ENCODE results near the gene PHLDB1.

Gene PHLDB1

GRCh38 chr11:118638726-118639125 lies 31.3 kb downstream of the PHLDB1 start:
- DNase-seq (ENCODE audit: low read depth in 2 of 2, low spot score in 1 of 2) = no peak

DNA sequence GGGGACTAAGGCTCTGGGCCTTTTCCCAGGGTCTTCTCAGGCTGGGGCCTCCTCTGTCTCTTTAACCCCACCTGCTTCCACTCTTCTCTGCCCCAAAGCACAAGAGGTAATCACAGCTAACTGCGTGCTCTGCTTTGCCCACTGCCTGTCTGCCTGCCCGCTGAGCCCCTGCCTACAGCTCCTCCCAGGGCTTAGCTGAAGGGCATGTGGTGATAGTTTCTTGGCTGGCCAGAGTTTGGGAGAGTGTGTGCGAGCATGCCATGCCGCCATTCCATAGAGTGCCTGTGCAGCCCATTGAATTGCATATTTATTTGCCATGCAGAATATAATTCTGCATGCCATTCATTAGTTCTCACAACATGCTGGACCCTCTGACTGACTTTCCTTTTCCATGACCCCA lies 32.5 kb downstream of the PHLDB1 start:
- no peak for DNase-seq (ENCODE audit: low read depth in 2 of 2, low spot score in 1 of 2)

GRCh38 chr11:118640332-118641154 lies 33.1 kb downstream of the PHLDB1 start:
- DNase-seq (ENCODE audit: low read depth in 2 of 2, low spot score in 1 of 2) = no peak

- DNase-seq (ENCODE audit: low read depth in 2 of 2, low spot score in 1 of 2) = no peak
Observed at GRCh38 chr11:118641397-118642019, 34.1 kb downstream of the PHLDB1 start.

GRCh38 chr11:118643142-118643994 lies 36.0 kb downstream of the PHLDB1 start:
- DNase-seq (ENCODE audit: low read depth in 2 of 2, low spot score in 1 of 2) = no peak

- no peak for DNase-seq (ENCODE audit: low read depth in 2 of 2, low spot score in 1 of 2)
Observed at GRCh38 chr11:118643995-118644345, 36.6 kb downstream of the PHLDB1 start.

- DNase-seq (ENCODE audit: low read depth in 2 of 2, low spot score in 1 of 2) = no peak
Observed at GRCh38 chr11:118644496-118644895, 37.1 kb downstream of the PHLDB1 start.

GRCh38 chr11:118645066-118645715 lies 37.8 kb downstream of the PHLDB1 start:
- DNase-seq (ENCODE audit: low read depth in 2 of 2, low spot score in 1 of 2) = no peak

- no peak for DNase-seq (ENCODE audit: low read depth in 2 of 2, low spot score in 1 of 2)
Observed at GRCh38 chr11:118646393-118646792, 39.0 kb downstream of the PHLDB1 start.

DNA sequence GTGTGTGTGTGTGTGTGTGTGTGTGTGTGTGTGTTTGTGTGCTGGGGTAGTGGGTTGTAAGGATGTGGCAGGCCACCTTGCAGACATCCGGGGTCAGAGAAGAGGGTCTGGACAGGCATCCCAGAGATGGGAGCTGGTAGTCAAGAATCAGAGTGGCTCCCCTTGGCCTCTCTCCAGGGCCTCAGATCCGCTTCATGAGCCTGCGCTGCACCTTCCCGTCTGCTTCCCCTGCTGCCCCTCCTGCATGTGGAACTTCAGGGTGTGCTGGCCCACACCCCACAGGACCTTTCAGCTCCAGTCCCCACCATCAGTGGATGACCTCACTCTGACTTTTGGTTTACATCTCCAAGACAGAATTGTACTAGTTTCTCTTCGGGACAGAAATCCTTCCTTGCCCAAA lies 40.9 kb downstream of the PHLDB1 start:
- DNase-seq (ENCODE audit: low read depth in 2 of 2, low spot score in 1 of 2) = no peak

DNA sequence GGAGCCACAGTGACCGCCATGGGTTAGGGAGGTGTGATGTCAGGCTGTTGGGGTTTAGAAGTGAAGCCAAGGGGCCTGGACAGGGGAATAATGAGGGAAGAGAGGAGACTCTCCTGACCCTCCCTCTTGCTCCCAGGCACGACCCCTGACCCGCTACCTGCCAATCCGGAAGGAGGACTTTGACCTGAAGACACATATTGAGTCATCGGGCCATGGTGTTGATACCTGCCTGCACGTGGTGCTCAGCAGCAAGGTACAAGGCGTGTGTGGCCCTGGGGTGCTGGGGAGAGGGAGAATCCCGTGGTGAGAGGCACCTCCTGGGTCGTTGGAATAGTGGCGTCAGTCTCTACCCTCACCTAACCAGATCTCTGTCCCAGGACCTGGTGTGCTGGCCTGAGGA lies 42.5 kb downstream of the PHLDB1 start:
- no peak for DNase-seq (ENCODE audit: low read depth in 2 of 2, low spot score in 1 of 2)

GRCh38 chr11:118650366-118650765 lies 43.0 kb downstream of the PHLDB1 start:
- no peak for DNase-seq (ENCODE audit: low read depth in 2 of 2, low spot score in 1 of 2)

GRCh38 chr11:118651820-118652219 lies 44.4 kb downstream of the PHLDB1 start:
- no peak for DNase-seq (ENCODE audit: low read depth in 2 of 2, low spot score in 1 of 2)

GRCh38 chr11:118652681-118653181 lies 45.3 kb downstream of the PHLDB1 start:
- no peak for DNase-seq (ENCODE audit: low read depth in 2 of 2, low spot score in 1 of 2)

DNA sequence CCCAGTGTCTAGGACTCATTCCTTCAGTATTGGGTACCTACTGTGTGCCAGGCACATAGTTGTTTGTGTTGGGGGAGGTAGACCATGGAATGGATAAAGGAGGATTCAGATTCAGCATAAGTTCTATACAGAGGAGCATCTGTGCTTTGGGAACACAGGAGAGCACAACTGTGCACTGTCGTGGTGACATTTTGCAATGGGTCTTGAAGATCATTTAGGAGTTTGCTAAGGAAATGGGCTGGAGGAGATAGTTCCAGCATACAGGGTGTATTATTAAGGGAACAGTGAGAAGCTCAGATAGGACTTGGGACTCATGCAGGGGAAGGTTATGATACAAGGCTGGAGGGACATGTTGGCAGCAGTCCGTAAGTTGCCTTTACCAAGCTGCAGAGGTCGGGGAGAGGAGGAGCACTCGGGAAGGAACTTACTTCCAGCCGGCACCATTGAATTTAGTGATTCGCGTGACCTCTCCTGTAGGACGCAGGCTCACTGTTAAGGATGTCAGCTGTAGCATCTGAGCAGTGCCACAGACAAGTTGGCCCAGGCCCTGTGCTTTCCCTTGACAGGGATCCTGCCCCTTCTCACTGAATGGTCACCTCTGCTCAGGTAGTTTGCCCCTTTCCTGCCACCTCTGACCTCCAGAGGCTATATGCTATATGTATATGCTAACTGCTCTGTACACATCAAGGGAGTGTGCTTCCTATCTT lies 46.4 kb downstream of the PHLDB1 start:
- no peak for DNase-seq (ENCODE audit: low read depth in 2 of 2, low spot score in 1 of 2)

DNA sequence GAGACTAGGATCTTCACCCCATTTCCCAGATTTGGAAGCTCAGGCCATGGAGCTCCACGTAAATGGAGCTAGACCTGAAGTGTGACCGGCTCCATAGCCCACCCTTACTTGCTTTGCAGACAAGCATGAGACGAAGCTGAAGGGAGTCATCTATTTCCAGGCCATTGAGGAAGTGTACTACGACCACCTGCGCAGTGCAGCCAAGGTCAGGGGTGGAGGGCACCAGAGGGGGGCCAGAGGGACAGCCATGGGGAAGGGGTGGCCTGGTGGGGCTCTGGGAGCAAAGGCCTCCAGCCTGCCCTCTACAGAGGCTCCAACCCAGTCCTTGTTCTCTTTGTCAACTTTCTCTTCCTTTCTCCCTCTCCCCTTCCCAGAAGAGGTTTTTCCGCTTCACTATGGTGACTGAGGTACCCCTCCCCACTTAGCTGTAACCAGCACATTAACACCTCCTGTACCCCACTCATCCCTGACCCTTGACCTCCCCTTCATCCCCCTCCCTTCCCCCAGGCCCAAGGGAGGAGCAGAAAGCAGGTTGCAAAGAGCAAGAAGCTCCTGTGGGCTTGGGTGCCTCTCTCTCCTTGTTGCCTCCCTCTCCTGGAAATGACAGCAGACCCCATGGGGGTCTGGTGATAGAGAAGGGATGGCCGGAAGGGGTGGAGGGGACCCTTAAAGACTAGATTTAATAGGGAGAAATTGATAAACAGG lies 48.2 kb downstream of the PHLDB1 start:
- no peak for DNase-seq (ENCODE audit: low read depth in 2 of 2, low spot score in 1 of 2)

DNA sequence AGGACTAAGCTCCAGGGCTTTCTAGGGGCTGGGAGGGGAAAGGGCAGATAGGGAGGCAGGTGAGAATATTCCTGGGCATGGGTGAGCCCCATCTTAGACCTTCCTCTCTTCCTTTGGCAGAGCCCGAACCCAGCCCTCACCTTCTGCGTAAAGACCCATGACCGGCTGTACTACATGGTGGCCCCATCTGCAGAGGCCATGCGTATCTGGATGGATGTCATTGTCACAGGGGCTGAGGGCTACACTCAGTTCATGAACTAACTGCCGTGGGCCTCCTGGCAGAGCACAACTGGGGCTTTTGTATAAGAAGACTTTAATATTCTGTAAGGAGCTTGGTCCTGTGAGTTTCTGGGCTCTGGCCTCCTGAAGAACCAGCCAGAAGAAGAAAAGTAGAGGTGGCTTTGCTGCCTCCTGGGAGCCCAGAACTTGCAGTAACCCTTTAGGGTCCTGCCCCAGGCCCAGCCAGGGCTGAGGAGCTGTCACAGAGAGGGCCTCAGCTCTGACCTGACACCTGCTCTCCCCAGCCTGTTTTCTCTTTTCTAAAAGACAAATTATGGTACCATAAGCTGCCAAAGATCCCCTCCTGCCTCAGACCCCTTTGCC lies 49.2 kb downstream of the PHLDB1 start:
- no peak for DNase-seq (ENCODE audit: low read depth in 2 of 2, low spot score in 1 of 2)

GRCh38 chr11:118657238-118657637 lies 49.8 kb downstream of the PHLDB1 start:
- no peak for DNase-seq (ENCODE audit: low read depth in 2 of 2, low spot score in 1 of 2)

DNA sequence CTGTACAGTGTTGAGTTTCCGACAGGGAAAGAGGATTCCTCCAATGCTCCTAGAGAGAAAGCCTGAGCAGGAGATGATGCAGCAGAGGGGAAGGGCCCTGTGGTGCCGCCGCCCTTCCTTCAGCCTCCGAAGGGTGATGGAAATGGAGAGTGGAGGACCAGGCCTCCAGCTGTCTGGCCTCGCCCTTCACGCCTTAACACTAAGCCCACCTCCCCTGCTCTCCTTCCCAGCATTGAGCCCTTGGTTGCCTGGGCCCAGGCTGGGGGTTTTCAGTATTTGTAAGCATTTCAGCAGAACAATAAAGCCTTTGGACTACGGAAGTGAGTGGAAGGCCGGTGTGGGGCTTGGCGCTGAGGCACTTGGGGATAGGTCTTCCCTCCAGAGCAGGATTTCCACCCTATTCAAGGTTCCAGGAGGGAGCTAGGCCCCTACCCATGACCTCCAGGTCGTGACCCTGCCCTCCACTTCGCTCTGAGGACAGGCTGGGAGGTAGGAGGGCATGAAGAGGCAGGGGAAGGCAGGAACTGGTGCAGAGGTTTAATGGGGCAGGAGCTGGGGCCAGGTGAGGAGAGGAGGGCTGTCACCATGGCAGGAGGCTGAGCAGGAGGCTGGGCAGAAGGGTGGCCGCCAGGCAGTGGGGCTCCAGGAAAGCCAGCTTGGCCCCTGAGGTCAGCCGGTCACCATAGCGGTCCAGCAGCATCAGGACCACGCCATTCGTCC lies 50.5 kb downstream of the PHLDB1 start:
- no peak for DNase-seq (ENCODE audit: low read depth in 2 of 2, low spot score in 1 of 2)

All from stimulated activated CD8-positive, alpha-beta memory T cell treated with anti-CD3 and anti-CD28 coated beads, Interleukin-4, amount 100 ng/mL, for 4 hours (primary cell).